ENCODE data around the gene AHDC1.
A peak's percentile ranks its signal among the peaks of the same experiment; 100 is the strongest.

The AHDC1 gene

GRCh38 chr1:27592232-27592930 is 11.6 kb downstream of the AHDC1 start:
- DNase-seq (ENCODE audit: low read depth, low spot score), result no peak
- no peak overlapping the region for H3K4me3 ChIP-seq (ENCODE audit: low read length)

GRCh38 chr1:27591622-27592021 is 12.3 kb downstream of the AHDC1 start:
- no peak overlapping the region for H3K4me3 ChIP-seq (ENCODE audit: low read length)
- no peak for DNase-seq (ENCODE audit: low read depth, low spot score)

- H3K4me3 ChIP-seq (ENCODE audit: low read length), result no peak overlapping the region
These were observed 12.9 kb downstream of the AHDC1 start for GRCh38 chr1:27590917-27591508.

GRCh38 chr1:27589841-27590426 is 14.0 kb downstream of the AHDC1 start:
- DNase-seq (ENCODE audit: low read depth, low spot score), result no peak
- H3K4me3 ChIP-seq (ENCODE audit: low read length), result no peak overlapping the region

More at GRCh38 chr1:27590917-27591508, 12.9 kb downstream of the AHDC1 start:
- no peak for DNase-seq (ENCODE audit: low read depth, low spot score)

DNA sequence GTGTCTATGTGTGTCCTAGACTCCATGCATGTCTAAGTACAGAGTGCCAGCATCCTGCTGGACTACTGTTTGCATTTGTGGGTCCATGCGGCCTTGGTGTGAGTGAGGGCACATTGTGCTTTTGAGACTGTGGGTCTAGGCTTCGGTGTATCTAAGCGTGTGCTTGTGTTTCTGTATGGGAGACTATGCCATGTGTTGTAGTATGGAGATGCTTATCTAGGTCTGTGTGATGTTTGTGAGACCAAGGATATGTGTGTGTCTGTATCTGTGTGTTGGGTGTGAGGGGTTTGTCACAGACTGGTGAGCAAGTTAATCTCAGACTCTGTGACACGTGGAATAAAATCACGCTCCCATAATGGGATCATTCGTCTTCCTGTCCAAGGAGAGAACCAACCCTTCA is 14.5 kb downstream of the AHDC1 start:
- H3K4me3 ChIP-seq (ENCODE audit: low read length), result no peak overlapping the region
- DNase-seq (ENCODE audit: low read depth, low spot score), result no peak

GRCh38 chr1:27588256-27589232 is 15.4 kb downstream of the AHDC1 start:
- DNase-seq (ENCODE audit: low read depth, low spot score), result no peak
- H3K4me3 ChIP-seq (ENCODE audit: low read length), result no peak overlapping the region

- no peak overlapping the region for H3K4me3 ChIP-seq (ENCODE audit: low read length)
- no peak for DNase-seq (ENCODE audit: low read depth, low spot score)
These were observed 18.3 kb downstream of the AHDC1 start for GRCh38 chr1:27585684-27586083.

GRCh38 chr1:27584453-27584852 is 19.5 kb downstream of the AHDC1 start:
- DNase-seq (ENCODE audit: low read depth, low spot score), result no peak
- H3K4me3 ChIP-seq (ENCODE audit: low read length), result no peak overlapping the region

- no peak for DNase-seq (ENCODE audit: low read depth, low spot score)
- no peak overlapping the region for H3K4me3 ChIP-seq (ENCODE audit: low read length)
These were observed 20.5 kb downstream of the AHDC1 start for GRCh38 chr1:27583479-27583878.

DNA sequence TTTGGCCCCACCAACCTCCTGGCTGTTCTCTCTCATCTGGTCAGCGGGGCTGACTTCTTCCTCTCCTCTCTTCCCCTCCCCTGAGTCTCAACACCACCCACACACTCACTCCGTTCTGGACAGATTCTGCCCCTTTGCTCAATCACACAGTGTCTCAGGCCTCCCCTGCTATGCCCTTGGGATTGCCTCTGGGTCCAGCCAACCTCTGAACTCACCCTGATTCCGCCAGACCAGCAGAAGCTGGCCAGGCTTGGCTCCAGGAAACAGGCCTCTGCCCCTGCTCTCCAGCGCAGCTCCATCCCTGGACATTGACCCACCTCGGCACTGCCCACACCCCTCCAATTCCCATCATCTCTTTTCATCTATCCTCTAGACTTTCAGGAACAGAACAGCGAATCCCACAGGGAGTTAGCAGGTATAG is 22.1 kb downstream of the AHDC1 start:
- no peak for DNase-seq (ENCODE audit: low read depth, low spot score)
- no peak overlapping the region for H3K4me3 ChIP-seq (ENCODE audit: low read length)

- peak; percentile 35 for DNase-seq (ENCODE audit: low read depth, low spot score)
- no peak overlapping the region for H3K4me3 ChIP-seq (ENCODE audit: low read length)
These were observed 26.3 kb downstream of the AHDC1 start for GRCh38 chr1:27577504-27578188.

DNA sequence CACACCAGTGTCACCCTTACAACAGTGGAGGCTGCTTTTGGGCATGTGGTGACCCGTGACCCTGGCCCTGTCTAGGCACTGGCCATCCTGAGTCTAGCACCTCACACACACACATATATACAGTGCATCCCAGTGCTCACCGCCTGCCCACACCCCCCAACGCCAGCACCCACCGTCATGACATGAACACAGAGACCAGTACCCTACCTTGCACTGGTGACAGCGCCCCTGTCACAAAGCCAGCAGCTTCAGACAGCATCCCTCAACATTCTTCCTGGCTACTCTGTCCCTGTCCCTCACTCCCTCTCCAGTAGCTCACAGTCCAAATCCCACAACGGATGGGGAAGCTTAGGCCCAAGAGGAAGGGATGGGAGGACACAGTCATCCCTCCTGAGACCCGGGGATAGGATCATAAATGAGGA is 27.1 kb downstream of the AHDC1 start:
- H3K4me3 ChIP-seq (ENCODE audit: low read length), result no peak overlapping the region
- DNase-seq (ENCODE audit: low read depth, low spot score), result no peak

DNA sequence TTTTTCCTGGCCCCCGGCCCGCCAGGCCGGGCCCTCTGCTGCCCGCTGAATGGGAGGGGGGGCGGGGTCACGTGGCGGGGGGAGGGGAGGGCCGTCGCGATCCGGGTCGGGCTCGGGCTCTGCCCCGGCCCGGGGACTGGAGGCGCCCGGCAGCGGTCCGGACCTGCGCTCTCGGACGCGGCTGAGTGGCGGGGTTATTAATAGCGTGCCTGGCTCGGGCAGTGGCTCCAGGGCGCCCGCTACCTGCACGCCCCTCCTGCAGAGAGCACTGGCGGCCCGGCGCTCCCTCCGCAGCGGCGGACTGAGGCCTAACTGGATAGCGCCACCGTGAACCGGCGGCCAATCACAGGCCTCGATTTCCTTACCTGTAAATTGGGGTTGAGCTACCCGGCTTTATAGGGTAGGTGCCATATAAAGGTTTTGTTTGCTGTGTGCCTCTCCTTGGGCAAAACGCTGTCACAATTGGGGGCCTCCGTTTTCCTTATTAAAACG is 28.1 kb downstream of the AHDC1 start:
- H3K4me3 ChIP-seq (ENCODE audit: low read length), result no peak overlapping the region
- DNase-seq (ENCODE audit: low read depth, low spot score), result no peak

- no peak overlapping the region for H3K4me3 ChIP-seq (ENCODE audit: low read length)
These were observed 28.8 kb downstream of the AHDC1 start for GRCh38 chr1:27574871-27575831.

GRCh38 chr1:27574001-27574781 is 29.8 kb downstream of the AHDC1 start:
- no peak for DNase-seq (ENCODE audit: low read depth, low spot score)
- H3K4me3 ChIP-seq (ENCODE audit: low read length), result no peak overlapping the region

More at GRCh38 chr1:27574871-27575831, 28.8 kb downstream of the AHDC1 start:
- no peak for DNase-seq (ENCODE audit: low read depth, low spot score)

DNA sequence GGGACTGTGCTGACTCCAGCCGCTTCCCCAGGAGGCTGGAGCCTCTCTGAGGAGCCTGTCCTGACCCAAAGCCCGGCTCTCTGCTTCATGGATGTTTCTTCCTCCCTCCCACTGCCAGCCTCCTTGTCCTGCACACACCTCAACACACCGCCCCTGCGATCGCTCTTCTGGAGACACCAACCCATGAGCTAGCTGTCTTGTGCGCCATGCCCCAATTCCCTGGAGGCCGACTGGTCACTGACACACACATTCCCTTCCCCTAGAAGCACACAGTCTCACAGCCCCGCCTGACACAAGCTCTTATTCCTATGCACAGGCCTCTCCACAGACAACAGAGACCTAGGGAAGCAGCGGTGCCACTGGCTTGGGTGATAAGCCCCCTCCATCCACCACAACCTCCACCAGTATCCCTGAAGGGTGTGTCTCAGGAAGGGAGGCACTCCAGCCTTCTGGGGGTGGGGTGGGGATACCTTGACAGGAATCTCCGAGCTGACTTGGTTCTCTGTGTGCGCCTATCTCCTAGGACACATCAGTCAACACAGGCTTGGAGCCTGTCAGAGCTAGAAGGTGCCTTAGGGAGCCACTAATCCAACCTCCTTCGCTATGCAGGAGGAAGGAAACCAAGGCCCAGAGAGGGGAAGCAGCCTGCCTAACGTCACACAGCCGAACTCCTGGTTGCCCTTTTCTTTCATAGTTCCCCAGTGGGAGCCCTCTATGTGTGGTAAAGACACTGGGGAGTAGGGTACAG is 31.1 kb downstream of the AHDC1 start:
- no peak overlapping the region for H3K4me3 ChIP-seq (ENCODE audit: low read length)
- DNase-seq (ENCODE audit: low read depth, low spot score), result no peak
